ENCODE results near the gene TNFRSF1A. TPM values are rescaled to one million over a fixed set of nuclear protein-coding genes. Genes with fewer than 3 reads are reported as not detected.

The TNFRSF1A gene
- total RNA-seq, 1 donor from 2014 or later = 185 TPM

DNA sequence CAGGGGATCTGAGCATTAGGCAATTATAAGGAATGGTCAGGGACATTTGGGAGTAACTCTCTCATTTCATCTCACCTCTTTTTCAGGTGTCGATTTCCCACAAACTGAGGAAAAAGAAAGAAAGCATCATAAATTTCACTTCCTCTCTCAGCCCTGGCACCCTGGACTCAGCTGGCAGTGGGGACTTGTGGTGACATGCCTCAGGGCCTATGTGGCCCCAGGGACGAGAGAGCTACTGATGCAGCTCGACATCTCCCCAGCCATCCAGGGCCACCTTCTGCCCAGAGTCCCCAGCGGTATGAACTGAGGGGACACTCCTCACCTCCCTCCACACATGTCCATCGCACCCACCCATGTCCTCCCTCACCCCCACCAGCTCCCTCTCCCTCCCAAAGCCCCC, 11.7 kb downstream of the TNFRSF1A start:
- TF ChIP-seq, protein P1, sequence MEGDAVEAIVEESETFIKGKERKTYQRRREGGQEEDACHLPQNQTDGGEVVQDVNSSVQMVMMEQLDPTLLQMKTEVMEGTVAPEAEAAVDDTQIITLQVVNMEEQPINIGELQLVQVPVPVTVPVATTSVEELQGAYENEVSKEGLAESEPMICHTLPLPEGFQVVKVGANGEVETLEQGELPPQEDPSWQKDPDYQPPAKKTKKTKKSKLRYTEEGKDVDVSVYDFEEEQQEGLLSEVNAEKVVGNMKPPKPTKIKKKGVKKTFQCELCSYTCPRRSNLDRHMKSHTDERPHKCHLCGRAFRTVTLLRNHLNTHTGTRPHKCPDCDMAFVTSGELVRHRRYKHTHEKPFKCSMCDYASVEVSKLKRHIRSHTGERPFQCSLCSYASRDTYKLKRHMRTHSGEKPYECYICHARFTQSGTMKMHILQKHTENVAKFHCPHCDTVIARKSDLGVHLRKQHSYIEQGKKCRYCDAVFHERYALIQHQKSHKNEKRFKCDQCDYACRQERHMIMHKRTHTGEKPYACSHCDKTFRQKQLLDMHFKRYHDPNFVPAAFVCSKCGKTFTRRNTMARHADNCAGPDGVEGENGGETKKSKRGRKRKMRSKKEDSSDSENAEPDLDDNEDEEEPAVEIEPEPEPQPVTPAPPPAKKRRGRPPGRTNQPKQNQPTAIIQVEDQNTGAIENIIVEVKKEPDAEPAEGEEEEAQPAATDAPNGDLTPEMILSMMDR (IDR thresholded peaks at IDR 0.05) = no peak
- no peak for DNase-seq
- ATAC-seq = no peak
- H3K4me3 ChIP-seq = no peak overlapping the region
- peaks cover 79% of the 10 kb centered on the region for H3K4me1 ChIP-seq
- intact Hi-C loops (cut with DNase I) = no loop called here
- H3K27me3 ChIP-seq = no peaks in the 10 kb centered on the region
- peak overlapping the region; percentile 58 for H3K27ac ChIP-seq
- peaks cover 86% of the 10 kb centered on the region for H3K36me3 ChIP-seq
- H3K9me3 ChIP-seq = no peaks in the 10 kb centered on the region

DNA sequence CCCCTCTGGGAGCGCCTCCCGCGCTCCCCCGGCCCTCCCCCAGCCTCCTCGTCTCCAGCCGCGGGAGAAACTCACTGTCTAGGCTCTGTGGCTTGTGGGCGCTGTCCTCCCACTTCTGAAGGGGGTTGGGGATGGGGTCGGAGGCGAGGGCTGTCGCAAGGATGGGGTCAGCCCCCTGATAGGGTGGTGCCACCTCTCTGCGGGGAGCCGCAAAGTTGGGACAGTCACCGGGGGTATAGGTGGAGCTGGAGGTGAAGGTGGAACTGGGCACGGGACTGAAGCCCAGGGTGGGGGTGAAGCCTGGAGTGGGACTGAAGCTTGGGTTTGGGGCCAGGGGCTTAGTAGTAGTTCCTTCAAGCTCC, 12.2 kb downstream of the TNFRSF1A start:
- H3K4me1 ChIP-seq = peaks cover 77% of the 10 kb centered on the region
- ATAC-seq (no peak), DNase-seq (no peak)
- no peaks in the 10 kb centered on the region for H3K9me3 ChIP-seq
- H3K36me3 ChIP-seq = peaks cover 83% of the 10 kb centered on the region
- H3K4me3 ChIP-seq = no peak overlapping the region
- intact Hi-C loops (cut with DNase I) = loop anchor here (10.0 kb wide), 1 partner anchor 135 kb away; no protein-coding TSS in a partner anchor
- no peak overlapping the region for H3K27ac ChIP-seq
- H3K27me3 ChIP-seq = no peaks in the 10 kb centered on the region
- TF ChIP-seq, protein P1 (IDR thresholded peaks at IDR 0.05) = no peak

- no peak for ATAC-seq
- no peak overlapping the region for H3K4me3 ChIP-seq
- no peaks in the 10 kb centered on the region for H3K9me3 ChIP-seq
- peaks cover 77% of the 10 kb centered on the region for H3K36me3 ChIP-seq
- TF ChIP-seq, protein P1 (IDR thresholded peaks at IDR 0.05) = no peak
- intact Hi-C loops (cut with DNase I) = loop anchor here (10.0 kb wide), 1 partner anchor 136 kb away; no protein-coding TSS in a partner anchor
- no peak for DNase-seq
- peaks cover 77% of the 10 kb centered on the region for H3K4me1 ChIP-seq
- no peaks in the 10 kb centered on the region for H3K27me3 ChIP-seq
- H3K27ac ChIP-seq = no peak overlapping the region
Observed at GRCh38 chr12:6328945-6329702, 12.8 kb downstream of the TNFRSF1A start.

GRCh38 chr12:6328045-6328779, 13.7 kb downstream of the TNFRSF1A start:
- TF ChIP-seq, protein P1 (IDR thresholded peaks at IDR 0.05) = no peak
- DNase-seq (no peak), ATAC-seq (no peak)
- intact Hi-C loops (cut with DNase I) = loop anchor here (10.0 kb wide), 1 partner anchor 137 kb away; no protein-coding TSS in a partner anchor
- Histone ChIP-seq H3K27ac (no peak overlapping the region), H3K27me3 (no peaks in the 10 kb centered on the region), H3K4me1 (peaks cover 77% of the 10 kb centered on the region), H3K36me3 (peaks cover 68% of the 10 kb centered on the region), H3K9me3 (no peaks in the 10 kb centered on the region), H3K4me3 (no peak overlapping the region)

GRCh38 chr12:6327229-6328041, 14.4 kb downstream of the TNFRSF1A start:
- H3K9me3 ChIP-seq = no peaks in the 10 kb centered on the region
- H3K36me3 ChIP-seq = peaks cover 60% of the 10 kb centered on the region
- intact Hi-C loops (cut with DNase I) = loop anchor here (10.0 kb wide), 1 partner anchor 137 kb away; no protein-coding TSS in a partner anchor
- no peaks in the 10 kb centered on the region for H3K27me3 ChIP-seq
- no peak overlapping the region for H3K4me3 ChIP-seq
- H3K27ac ChIP-seq = peak overlapping the region; percentile 20
- H3K4me1 ChIP-seq = peaks cover 77% of the 10 kb centered on the region
- DNase-seq (no peak), ATAC-seq (no peak)
- TF ChIP-seq, protein P1 (IDR thresholded peaks at IDR 0.05) = no peak
